Stimulated activated CD4-positive, alpha-beta T cell treated with anti-CD3 and anti-CD28 coated beads, Interleukin-15, amount 100 ng/mL, for 1 hour (primary cell): Measurements from ENCODE around the gene DGLUCY.
"Not testable (repeated sequence)": the region's sequence is repeated elsewhere in the genome, so short reads cannot be mapped to it uniquely, and the experiment has no call there.

ENCODE experiments used
- DNase-seq, 2 donors: peaks; one replicate each; pipeline ENCODE4 v3.0.0-alpha.2; 2020; ENCODE audit warnings: low read depth in 1 of 2, low spot score in 1 of 2

The DGLUCY gene

GRCh38 chr14:91202234-91202974, 88.5 kb downstream of the DGLUCY start:
- DNase-seq = no peak

GRCh38 chr14:91204657-91205056, 90.8 kb downstream of the DGLUCY start:
- DNase-seq = no peak

DNA sequence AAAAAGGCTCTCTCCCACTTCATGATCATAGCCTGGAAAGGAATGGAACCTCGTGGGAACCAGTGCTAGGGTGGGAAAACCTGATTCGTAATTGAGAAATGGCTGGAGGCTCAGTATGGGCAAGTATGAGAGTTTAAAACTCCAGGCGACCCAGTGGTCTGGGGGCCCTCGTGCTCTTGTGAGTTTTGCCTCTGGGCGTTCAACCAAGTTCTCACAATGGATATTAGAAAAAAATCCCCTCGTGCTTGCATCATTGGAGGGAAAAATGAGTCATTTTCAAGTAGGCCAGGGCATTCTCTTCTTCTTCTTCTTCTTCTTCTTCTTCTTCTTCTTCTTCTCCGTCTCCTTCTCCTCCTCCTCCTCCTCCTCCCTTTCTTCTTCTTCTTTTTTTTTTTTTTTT, 91.6 kb downstream of the DGLUCY start:
- DNase-seq = no peak

DNA sequence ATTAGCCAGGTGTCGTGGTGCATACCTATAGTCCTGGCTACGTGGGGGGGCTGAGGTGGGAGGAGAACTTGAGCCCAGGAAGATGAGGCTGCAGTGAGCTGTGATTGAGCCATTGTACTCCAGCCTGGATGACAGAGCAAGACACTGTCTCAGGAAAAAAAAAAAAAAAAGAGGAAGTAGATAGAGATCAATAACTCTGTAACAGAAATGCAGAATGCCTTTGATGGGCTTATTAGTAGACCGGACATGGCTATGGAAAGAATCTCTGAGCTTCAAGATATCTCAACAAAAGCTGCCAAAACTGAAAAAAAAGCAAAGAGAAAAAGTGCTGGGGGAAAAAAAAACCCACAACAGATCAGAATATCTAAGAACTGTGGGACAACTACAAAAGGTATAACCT, 93.1 kb downstream of the DGLUCY start:
- no peak for DNase-seq

GRCh38 chr14:91211017-91211416, 97.1 kb downstream of the DGLUCY start:
- DNase-seq = no peak

DNA sequence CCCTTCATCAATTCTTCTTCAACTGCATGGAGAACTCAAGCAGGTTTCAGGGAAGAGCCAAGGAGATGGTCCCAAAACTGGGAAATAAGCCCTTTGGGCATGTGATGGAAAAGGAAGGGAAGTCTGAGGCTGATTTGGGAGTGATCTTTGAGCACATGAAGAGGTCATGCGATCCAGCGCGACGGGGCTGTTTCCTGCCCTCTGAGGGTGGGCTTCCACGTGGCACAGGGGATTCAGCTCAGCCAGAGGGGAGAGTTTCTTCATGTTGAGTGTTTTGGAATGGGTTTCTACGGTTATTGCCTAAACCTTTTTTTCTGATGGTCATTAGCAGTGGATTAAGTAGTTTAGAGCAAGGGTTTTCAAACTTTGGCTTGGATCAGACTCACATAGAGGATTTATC, 100.4 kb downstream of the DGLUCY start:
- no peak for DNase-seq

DNA sequence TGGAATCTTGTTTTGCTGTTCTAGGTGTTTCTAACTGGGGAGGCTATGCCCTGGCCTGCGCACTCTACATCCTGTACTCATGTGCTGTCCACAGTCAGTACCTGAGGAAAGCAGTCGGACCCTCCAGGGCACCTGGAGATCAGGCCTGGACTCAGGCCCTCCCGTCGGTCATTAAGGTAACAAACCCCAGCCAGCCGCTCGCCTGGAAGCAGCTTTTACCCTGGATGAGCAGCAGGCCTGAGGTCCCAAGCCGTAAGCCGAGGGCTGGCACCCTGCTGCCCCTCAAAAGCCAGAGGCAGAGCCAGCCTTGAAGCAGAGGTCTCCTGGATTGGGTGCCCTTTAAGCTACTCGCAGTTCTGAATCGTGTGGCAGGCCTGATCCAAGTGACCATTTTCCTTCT, 101.5 kb downstream of the DGLUCY start:
- DNase-seq = no peak

GRCh38 chr14:91216731-91217226, 102.9 kb downstream of the DGLUCY start:
- DNase-seq = no peak

DNA sequence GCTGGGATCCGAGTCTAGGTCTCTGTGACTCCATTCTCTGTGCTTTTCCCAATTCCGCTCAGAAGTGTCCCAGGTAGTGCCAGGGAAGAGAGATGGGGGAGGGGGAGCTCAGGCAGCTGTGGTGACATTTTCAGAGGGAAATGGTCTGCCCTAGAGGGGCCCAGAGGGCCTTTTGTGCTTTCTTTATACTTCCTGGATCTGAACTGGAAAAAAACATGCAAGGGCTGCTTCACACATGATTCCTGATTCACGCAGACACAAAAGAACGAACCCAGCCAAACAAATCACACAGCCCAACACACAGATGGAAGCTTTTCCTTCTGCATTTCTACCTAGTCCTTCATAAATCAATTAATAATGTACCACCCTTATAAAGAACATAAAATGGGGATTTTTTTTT, 104.1 kb downstream of the DGLUCY start:
- DNase-seq = no peak

- no peak for DNase-seq
These were observed 105.9 kb downstream of the DGLUCY start for GRCh38 chr14:91219517-91220389.

GRCh38 chr14:91220581-91221000, 106.7 kb downstream of the DGLUCY start:
- no peak for DNase-seq

- no peak for DNase-seq
These were observed 107.4 kb downstream of the DGLUCY start for GRCh38 chr14:91221270-91221669.

- no peak for DNase-seq
These were observed 109.3 kb downstream of the DGLUCY start for GRCh38 chr14:91223028-91223783.

DNA sequence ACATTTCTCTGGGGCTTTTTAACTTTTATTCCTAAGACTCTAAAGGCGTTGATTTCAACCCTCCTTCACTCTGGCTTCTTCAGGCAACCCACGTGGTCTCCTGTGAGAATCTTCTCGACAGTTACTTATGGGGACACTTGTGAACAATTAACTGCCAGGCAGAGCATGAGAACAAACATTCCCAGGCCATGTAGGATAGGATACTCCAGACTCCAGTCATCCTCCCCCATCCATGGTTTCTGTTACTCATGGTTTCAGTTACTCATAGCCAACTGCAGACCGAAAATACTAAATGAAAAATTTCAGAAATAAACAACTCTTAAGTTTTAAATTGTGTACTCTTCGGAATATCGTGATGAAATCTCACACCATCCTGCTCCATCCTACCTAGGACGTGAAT, 111.2 kb downstream of the DGLUCY start:
- DNase-seq = no peak

DNA sequence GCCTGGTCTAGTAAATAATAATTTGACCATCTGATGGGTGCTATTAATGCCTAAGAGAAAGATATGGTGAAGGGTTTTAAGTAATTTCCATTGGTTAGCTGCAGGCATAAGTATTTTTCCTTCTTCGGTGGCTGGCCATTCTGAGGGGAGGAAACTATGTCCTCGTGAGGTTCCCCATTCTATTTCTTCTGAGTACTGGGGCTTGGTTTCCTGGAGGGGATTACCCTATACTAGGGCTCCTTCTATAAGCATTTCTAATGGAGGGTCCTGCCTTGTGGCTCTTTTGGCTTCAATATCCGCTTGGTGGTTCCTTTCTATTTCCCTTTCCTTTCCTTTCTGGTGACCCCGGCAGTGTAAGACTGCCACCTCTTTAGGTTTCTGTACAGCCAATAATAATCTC, 112.5 kb downstream of the DGLUCY start:
- not testable (repeated sequence) for DNase-seq

GRCh38 chr14:91227183-91227628, 113.3 kb downstream of the DGLUCY start:
- DNase-seq = no peak

- peak; percentile 45 to 75 for DNase-seq
These were observed 114.5 kb downstream of the DGLUCY start for GRCh38 chr14:91228112-91229004.

- no peak for DNase-seq
These were observed 115.1 kb downstream of the DGLUCY start for GRCh38 chr14:91229005-91229382.

DNA sequence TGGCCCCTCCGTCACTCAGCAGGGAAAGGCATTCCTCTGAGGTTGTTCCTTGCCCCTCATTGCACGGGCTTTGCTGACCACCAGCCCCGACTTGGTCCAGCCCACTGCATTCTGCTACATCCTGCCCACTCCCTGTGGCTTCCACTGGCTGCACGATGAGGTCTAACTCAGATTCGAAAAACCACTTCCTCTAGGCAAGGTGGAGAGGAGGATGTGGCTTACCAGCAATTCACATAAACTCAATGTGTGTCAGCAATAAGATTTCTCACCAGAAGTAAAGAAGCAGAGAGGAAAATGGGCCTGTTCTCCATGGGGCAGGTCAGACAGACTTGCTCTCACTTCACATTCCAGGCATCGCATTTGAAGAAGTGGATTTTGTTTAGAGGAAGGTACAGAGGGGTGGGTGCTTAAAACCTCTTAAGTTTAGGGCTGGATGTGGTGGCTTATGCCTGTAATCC, 115.9 kb downstream of the DGLUCY start:
- peak in 1 of 2 donors; percentile 25 for DNase-seq

DNA sequence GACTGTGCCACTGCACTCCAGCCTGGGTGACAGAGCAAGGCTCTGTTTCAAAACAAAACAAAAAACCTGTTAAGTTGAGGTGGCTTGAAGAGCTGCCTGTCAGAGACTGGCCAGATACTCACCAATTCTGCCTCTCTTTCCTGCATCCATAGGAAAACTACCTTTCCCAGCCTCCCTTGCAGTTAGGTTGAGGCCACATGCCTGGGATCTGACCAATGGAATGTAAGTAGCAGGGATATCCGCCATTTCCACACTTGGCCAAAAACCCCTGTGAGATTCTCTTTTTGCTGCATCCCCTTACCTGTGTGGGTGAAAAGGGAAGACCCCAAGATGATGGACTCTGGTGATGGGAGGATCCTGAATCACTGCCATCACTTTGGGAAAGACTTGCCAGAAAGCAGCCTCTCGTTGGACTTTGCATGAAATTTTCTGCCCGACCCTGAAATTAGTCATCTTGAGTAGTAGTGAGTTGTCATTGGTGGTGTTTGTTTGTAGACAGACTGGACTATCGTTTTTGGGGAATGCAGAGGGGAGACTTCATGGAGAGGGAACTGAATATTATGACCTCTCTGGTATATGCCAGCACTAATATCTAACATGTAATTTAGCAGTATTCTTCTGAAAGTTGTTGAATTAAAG, 116.6 kb downstream of the DGLUCY start:
- no peak for DNase-seq
